ENCODE data around the gene INTS3. TPM values are rescaled to one million over a fixed set of nuclear protein-coding genes. Genes with fewer than 3 reads are reported as not detected.

The INTS3 gene
- total and polyA plus RNA-seq, 8 donors, result 11.0 to 48.2 (median 34.8) TPM

- Histone ChIP-seq H3K27me3 (no peaks in the 10 kb centered on the region), H3K27ac (peak overlapping the region in 4 of 5 donors; percentile 30 to 93 (median 66)), H3K4me3 (peak overlapping the region; percentile 1 to 88 (median 5)), H3K9me3 (no peaks in the 10 kb centered on the region), H3K36me3 (peaks cover 4 to 30% (median 21%) of the 10 kb centered on the region in 4 donors), H3K4me1 (peaks cover 48 to 87% (median 82%) of the 10 kb centered on the region in 4 donors)
- whole genome bisulfite sequencing, 5 donors, result 28 to 56% (median 36%) methylated on average over 7 of the region's 7 CpGs
- intact Hi-C loops (cut with DNase I; ENCODE audit: low total_unique reads), result no loop called here
- DNase-seq, result peak in 1 of 2 donors; percentile 78
- peak in 1 of 3 donors; percentile 53 for TF ChIP-seq POLR2AphosphoS5 (IDR thresholded peaks at IDR 0.05)
- no peak for TF ChIP-seq POLR2A (IDR thresholded peaks at IDR 0.05)
- no peak for TF ChIP-seq EP300 (IDR thresholded peaks at IDR 0.05)
- TF ChIP-seq CTCF (IDR thresholded peaks at IDR 0.05), result no peak
These were observed 49.8 kb downstream of the INTS3 start for GRCh38 chr1:153777648-153778047.

GRCh38 chr1:153778051-153778823 is 50.4 kb downstream of the INTS3 start:
- DNase-seq, result no peak
- Histone ChIP-seq H3K9me3 (no peaks in the 10 kb centered on the region), H3K4me1 (peaks cover 54 to 87% (median 83%) of the 10 kb centered on the region in 4 donors), H3K27ac (peak overlapping the region in 4 of 5 donors; percentile 30 to 93 (median 66)), H3K36me3 (peaks cover 0 to 24% (median 15%) of the 10 kb centered on the region in 4 donors), H3K4me3 (peak overlapping the region in 2 of 4 donors; percentile 2 to 88), H3K27me3 (no peaks in the 10 kb centered on the region)
- intact Hi-C loops (cut with DNase I; ENCODE audit: low total_unique reads), result no loop called here
- WGBS, 5 donors, result 89 to 93% (median 91%) methylated on average over 19 to 22 of the region's 22 CpGs
- TF ChIP-seq CTCF (IDR thresholded peaks at IDR 0.05) (no peak), POLR2AphosphoS5 (IDR thresholded peaks at IDR 0.05) (no peak), EP300 (IDR thresholded peaks at IDR 0.05) (no peak), POLR2A (IDR thresholded peaks at IDR 0.05) (no peak)

- Histone ChIP-seq H3K9me3 (no peaks in the 10 kb centered on the region), H3K4me1 (peaks cover 55 to 83% (median 80%) of the 10 kb centered on the region in 4 donors), H3K4me3 (no peak overlapping the region), H3K27ac (peak overlapping the region in 1 of 5 donors; percentile 93), H3K27me3 (no peaks in the 10 kb centered on the region), H3K36me3 (peaks cover 0 to 20% (median 11%) of the 10 kb centered on the region in 4 donors)
- DNase-seq, result no peak
- TF ChIP-seq POLR2A (IDR thresholded peaks at IDR 0.05) (no peak), EP300 (IDR thresholded peaks at IDR 0.05) (no peak), CTCF (IDR thresholded peaks at IDR 0.05) (no peak)
- intact Hi-C loops (cut with DNase I; ENCODE audit: low total_unique reads), result no loop called here
- WGBS, 5 donors, result 89 to 91% (median 91%) methylated on average over 18 of the region's 18 CpGs
These were observed 51.1 kb downstream of the INTS3 start for GRCh38 chr1:153778824-153779519.

GRCh38 chr1:153779781-153780541 is 52.1 kb downstream of the INTS3 start:
- 35 to 59% (median 43%) methylated on average over 17 of the region's 17 CpGs for WGBS, 5 donors
- no peak for TF ChIP-seq POLR2AphosphoS5 (IDR thresholded peaks at IDR 0.05)
- TF ChIP-seq POLR2A (IDR thresholded peaks at IDR 0.05), result no peak
- TF ChIP-seq CTCF (IDR thresholded peaks at IDR 0.05), result no peak
- TF ChIP-seq EP300 (IDR thresholded peaks at IDR 0.05), result no peak
- H3K27me3 ChIP-seq, result no peaks in the 10 kb centered on the region
- DNase-seq, result peak in 1 of 2 donors; percentile 69
- H3K9me3 ChIP-seq, result no peaks in the 10 kb centered on the region
- peaks cover 0 to 20% (median 11%) of the 10 kb centered on the region in 4 donors for H3K36me3 ChIP-seq
- intact Hi-C loops (cut with DNase I; ENCODE audit: low total_unique reads), result no loop called here
- H3K4me1 ChIP-seq, result peaks cover 49 to 76% (median 74%) of the 10 kb centered on the region in 4 donors
- H3K27ac ChIP-seq, result peak overlapping the region in 3 of 5 donors; percentile 19 to 93 (median 22)
- no peak overlapping the region for H3K4me3 ChIP-seq

Measured in stomach (tissue), 9 donors.